HFFc6 (cell line): ENCODE measurements around the gene VSNL1. TPM values are rescaled to one million over a fixed set of nuclear protein-coding genes. Genes with fewer than 3 reads are reported as not detected.

Experiments used
- DNase-seq: peaks from one replicate; pipeline ENCODE4 v3.0.0-alpha.2; 2018
- H3K27ac Mint-ChIP-seq: 2 replicates; pipeline ENCODE4 v1.8.0; 2020; ENCODE audit warnings: mild to moderate bottlenecking, mixed read lengths
- H3K27me3 Mint-ChIP-seq: 2 replicates; pipeline ENCODE4 v1.8.0; 2021; ENCODE audit warnings: mild to moderate bottlenecking, moderate library complexity, mixed read lengths; ENCODE audit not compliant: insufficient read depth
- H3K36me3 Mint-ChIP-seq: 2 replicates; pipeline ENCODE4 v1.8.0; 2021; ENCODE audit warnings: low read depth, mixed read lengths
- H3K4me1 Mint-ChIP-seq: 2 replicates; pipeline ENCODE4 v1.8.0; 2020; ENCODE audit warnings: low read depth, mixed read lengths
- H3K4me3 Mint-ChIP-seq: 2 replicates; pipeline ENCODE4 v1.8.0; 2020; ENCODE audit warnings: mild to moderate bottlenecking, moderate library complexity, mixed read lengths
- H3K9me3 Mint-ChIP-seq: 2 replicates; pipeline ENCODE4 v1.8.0; 2020; ENCODE audit warnings: mild to moderate bottlenecking, mixed read lengths
- total RNA-seq, 6 experiments: library from RNA; stranded (reverse); fragmentation: NEBNext Ultra II Directional; extraction: Animal tissue kit (Norgen Biotek cat#: 25700); gene quantifications; 2 replicates in 1 of 6; 3 replicates in 5 of 6; pipeline ENCODE4 v1.2.3, GENCODE V29; 2021
- TF ChIP-seq, protein P1 (sequence below): fragments of 200-600 bp; sonication (generic); IDR thresholded peaks from 2 replicates; pipeline ENCODE4 v1.5.0; 2021; ENCODE audit warnings: antibody characterized with exemption, mild to moderate bottlenecking

The VSNL1 gene
- total RNA-seq, 6 experiments from 2014 or later: not detected

DNA sequence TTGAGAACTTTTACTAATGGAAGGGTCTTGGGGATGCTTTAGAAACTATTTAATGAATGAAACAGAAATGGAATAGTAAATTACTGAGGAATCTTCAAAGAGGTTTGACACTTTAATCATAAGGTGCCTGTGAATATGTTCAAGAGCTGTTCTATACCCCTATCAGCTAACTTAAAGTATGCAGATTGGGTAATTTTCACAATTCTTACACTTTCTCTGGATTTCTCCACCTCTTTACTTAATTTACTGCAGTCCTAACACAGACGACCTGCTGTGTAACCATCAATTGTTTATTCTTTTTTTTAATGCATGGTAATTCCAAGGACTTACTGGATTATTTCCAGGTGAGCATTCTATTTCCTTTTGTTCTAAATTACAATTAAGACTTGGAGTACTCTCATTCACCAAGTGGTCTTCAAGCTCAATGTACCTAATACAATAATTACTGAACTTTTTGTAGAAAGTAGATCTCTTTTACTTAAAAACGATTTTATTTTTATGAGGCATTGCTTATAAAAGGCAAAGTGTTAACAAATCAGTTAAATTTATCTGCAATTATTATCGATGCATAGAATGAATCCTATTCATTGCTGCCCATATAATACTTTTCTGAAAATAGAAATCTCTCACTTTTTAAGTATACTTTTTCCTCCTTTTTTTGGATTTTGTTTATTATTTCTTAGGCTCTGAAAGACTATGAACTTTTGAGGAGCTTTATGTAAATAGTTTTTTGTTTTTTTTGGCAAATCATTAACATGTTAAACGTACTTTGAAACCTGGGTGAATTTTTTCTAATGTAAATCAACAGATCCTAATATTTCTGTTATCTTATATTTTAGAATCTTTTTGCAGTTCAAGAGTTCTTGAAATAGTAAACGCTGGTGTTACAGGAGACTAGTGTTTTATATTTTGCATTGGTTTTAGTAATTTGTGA lies 5.5 kb downstream of the VSNL1 start:
- no peak overlapping the region for H3K27ac Mint-ChIP-seq

DNA sequence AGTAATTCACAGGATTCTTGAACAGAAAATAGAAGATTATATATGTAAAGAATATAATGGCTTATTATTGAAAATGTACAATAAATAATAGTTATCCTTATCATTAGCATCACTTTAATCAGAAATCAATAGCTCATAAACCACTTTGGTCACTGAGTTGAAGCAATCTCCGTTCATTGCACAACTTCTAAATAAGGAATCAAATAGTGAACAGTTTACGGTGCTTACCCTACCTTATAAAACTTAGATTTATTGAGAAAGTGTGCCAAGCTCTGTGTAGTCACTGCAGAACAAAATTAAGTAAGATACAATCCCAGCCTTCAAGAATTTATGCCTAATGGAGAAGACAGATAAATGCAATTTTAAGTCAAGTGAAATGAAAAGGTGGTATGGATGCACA lies 6.7 kb downstream of the VSNL1 start:
- Mint-ChIP-seq H3K27me3 (peaks cover 3% of the 10 kb centered on the region; the same call in 1 of the 2 replicates), H3K27ac (no peak overlapping the region), H3K9me3 (peaks cover 10% of the 10 kb centered on the region; the same call in 1 of the 2 replicates), H3K4me1 (no peaks in the 10 kb centered on the region), H3K4me3 (no peak overlapping the region), H3K36me3 (no peaks in the 10 kb centered on the region)
- no peak for DNase-seq
- TF ChIP-seq, protein P1, sequence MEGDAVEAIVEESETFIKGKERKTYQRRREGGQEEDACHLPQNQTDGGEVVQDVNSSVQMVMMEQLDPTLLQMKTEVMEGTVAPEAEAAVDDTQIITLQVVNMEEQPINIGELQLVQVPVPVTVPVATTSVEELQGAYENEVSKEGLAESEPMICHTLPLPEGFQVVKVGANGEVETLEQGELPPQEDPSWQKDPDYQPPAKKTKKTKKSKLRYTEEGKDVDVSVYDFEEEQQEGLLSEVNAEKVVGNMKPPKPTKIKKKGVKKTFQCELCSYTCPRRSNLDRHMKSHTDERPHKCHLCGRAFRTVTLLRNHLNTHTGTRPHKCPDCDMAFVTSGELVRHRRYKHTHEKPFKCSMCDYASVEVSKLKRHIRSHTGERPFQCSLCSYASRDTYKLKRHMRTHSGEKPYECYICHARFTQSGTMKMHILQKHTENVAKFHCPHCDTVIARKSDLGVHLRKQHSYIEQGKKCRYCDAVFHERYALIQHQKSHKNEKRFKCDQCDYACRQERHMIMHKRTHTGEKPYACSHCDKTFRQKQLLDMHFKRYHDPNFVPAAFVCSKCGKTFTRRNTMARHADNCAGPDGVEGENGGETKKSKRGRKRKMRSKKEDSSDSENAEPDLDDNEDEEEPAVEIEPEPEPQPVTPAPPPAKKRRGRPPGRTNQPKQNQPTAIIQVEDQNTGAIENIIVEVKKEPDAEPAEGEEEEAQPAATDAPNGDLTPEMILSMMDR: no peak

More for the DNA sequence above, 5.5 kb downstream of the VSNL1 start:
- no peak for DNase-seq
- peaks cover 3% of the 10 kb centered on the region; the same call in 1 of the 2 replicates for H3K4me1 Mint-ChIP-seq
- no peaks in the 10 kb centered on the region for H3K36me3 Mint-ChIP-seq
- H3K4me3 Mint-ChIP-seq: no peak overlapping the region
- TF ChIP-seq, protein P1: no peak
- H3K9me3 Mint-ChIP-seq: peaks cover 4% of the 10 kb centered on the region; the same call in 1 of the 2 replicates
- H3K27me3 Mint-ChIP-seq: peaks cover 12% of the 10 kb centered on the region

DNA sequence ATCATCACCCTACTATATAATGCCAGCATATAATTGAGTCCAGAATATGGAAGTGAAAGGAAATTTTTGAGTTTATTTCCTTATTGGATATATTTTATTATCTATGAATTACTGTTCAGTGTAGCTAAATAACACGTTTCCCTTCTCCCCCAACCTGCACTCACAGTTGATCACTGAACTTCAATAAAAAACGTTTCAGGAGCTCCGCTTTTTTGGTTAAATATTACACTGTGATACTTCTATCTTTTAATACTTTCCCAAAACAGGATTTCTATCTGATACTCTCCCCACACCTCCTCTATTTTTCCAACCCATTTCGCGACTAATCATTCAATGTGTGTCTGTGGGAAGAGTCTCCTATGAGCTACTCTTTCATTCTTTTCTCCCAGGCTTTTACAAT lies 7.2 kb downstream of the VSNL1 start:
- DNase-seq: no peak
- Mint-ChIP-seq H3K27ac (no peak overlapping the region), H3K36me3 (no peaks in the 10 kb centered on the region), H3K4me3 (no peak overlapping the region), H3K4me1 (no peaks in the 10 kb centered on the region), H3K9me3 (peaks cover 14% of the 10 kb centered on the region; the same call in 1 of the 2 replicates), H3K27me3 (no peaks in the 10 kb centered on the region)
- TF ChIP-seq, protein P1: no peak

- no peaks in the 10 kb centered on the region for H3K4me1 Mint-ChIP-seq
- TF ChIP-seq, protein P1: no peak
- H3K27me3 Mint-ChIP-seq: no peaks in the 10 kb centered on the region
- H3K9me3 Mint-ChIP-seq: peaks cover 14% of the 10 kb centered on the region; the same call in 1 of the 2 replicates
- H3K4me3 Mint-ChIP-seq: no peak overlapping the region
- no peak overlapping the region for H3K27ac Mint-ChIP-seq
- no peak for DNase-seq
- no peaks in the 10 kb centered on the region for H3K36me3 Mint-ChIP-seq
These were observed 10.4 kb downstream of the VSNL1 start for GRCh38 chr2:17550907-17551306.

DNA sequence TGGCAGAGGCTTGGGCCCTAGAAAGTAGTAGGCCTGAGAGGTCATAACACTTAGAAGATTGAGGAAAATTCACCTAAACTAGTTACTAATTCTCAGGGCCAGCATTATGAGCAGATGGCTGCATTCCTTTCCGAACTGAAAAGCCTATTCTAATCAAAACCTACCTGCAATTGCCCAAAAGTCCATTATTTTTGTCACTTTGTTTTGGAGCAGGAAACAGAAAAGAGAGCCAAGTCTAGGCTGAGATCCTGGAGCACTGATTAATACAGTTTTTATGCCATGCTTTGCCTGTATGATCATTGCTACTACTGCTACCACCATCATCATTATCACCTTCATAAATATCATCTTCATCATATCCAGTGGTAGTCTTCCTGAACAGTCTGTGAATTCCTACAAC lies 14.7 kb downstream of the VSNL1 start:
- Mint-ChIP-seq H3K27ac (no peak overlapping the region), H3K36me3 (no peaks in the 10 kb centered on the region), H3K4me3 (no peak overlapping the region), H3K27me3 (no peaks in the 10 kb centered on the region), H3K4me1 (no peaks in the 10 kb centered on the region), H3K9me3 (peaks cover 17% of the 10 kb centered on the region)
- TF ChIP-seq, protein P1: no peak
- no peak for DNase-seq
